ENCODE data around the gene ABHD16B. TPM values are rescaled to one million over a fixed set of nuclear protein-coding genes. Genes with fewer than 3 reads are reported as not detected.

Gene ABHD16B
- not detected in 2 replicates for total RNA-seq

GRCh38 chr20:63861365-63861934 is at the start of gene ABHD16B:
ABHD16B (plus strand) TSS chr20:63861498; CDS start chr20:63861541, 43 bp downstream.

GRCh38 chr20:63830841-63831588 is 30.3 kb upstream of the ABHD16B start, which contains the start of gene ZBTB46:
ZBTB46 (minus strand) TSS chr20:63831264; CDS start chr20:63790757, 40,507 bp downstream.

GRCh38 chr20:63864978-63865640 is 3.8 kb downstream of the ABHD16B start, which contains the start of gene TPD52L2:
TPD52L2 (plus strand) TSS chr20:63865270; CDS start chr20:63865366, 96 bp downstream.

GRCh38 chr20:63894358-63895201 is 33.3 kb downstream of the ABHD16B start, which contains the start of gene DNAJC5:
DNAJC5 (plus strand) TSS chr20:63895126; CDS start chr20:63928346, 33,220 bp downstream.

Other genes starting within 250 kb of the ABHD16B start
- 11.3 and 13.3 TPM in 2 replicates for gene GMEB2, start 234.4 kb upstream of the ABHD16B start, total RNA-seq
- gene STMN3, start 208.1 kb upstream of the ABHD16B start, total RNA-seq: 53.3 and 67.2 TPM in 2 replicates
- gene RTEL1, start 203.2 kb upstream of the ABHD16B start, total RNA-seq: 13.5 and 14.0 TPM in 2 replicates
- 250 and 261 TPM in 2 replicates for gene TNFRSF6B, start 164.8 kb upstream of the ABHD16B start, total RNA-seq
- gene ARFRP1, start 153.5 kb upstream of the ABHD16B start, total RNA-seq: 38.9 and 59.5 TPM in 2 replicates
- 24.1 and 42.7 TPM in 2 replicates for gene ZGPAT, start 153.5 kb upstream of the ABHD16B start, total RNA-seq
- gene LIME1, start 124.8 kb upstream of the ABHD16B start, total RNA-seq: 0.58 and 1.4 TPM in 2 replicates
- gene SLC2A4RG, start 121.7 kb upstream of the ABHD16B start, total RNA-seq: 49.3 and 69.3 TPM in 2 replicates
- 21.1 and 34.3 TPM in 2 replicates for gene ZBTB46, start 30.2 kb upstream of the ABHD16B start, total RNA-seq
- 192 and 206 TPM in 2 replicates for gene TPD52L2, start 3.8 kb downstream of the ABHD16B start, total RNA-seq
- gene DNAJC5, start 33.6 kb downstream of the ABHD16B start, total RNA-seq: 38.6 and 43.4 TPM in 2 replicates
- 23.4 and 27.1 TPM in 2 replicates for gene UCKL1, start 94.9 kb downstream of the ABHD16B start, total RNA-seq
- 7.1 and 8.6 TPM in 2 replicates for gene ZNF512B, start 108.4 kb downstream of the ABHD16B start, total RNA-seq
- 1.4 and 2.1 TPM in 2 replicates for gene SAMD10, start 118.1 kb downstream of the ABHD16B start, total RNA-seq
- 41.5 and 43.6 TPM in 2 replicates for gene PRPF6, start 119.6 kb downstream of the ABHD16B start, total RNA-seq
- gene C20orf204, start 174.7 kb downstream of the ABHD16B start, total RNA-seq: under 0.01 TPM in 1 of 2 replicates, not detected in the other
- gene SOX18, start 188.1 kb downstream of the ABHD16B start, total RNA-seq: 0.29 TPM in 1 of 2 replicates, not detected in the other
- gene TCEA2, start 201.7 kb downstream of the ABHD16B start, total RNA-seq: 4.8 and 17.3 TPM in 2 replicates
- gene RGS19, start 218.0 kb downstream of the ABHD16B start, total RNA-seq: 7.5 and 20.2 TPM in 2 replicates
- gene OPRL1, start 218.6 kb downstream of the ABHD16B start, total RNA-seq: 3.2 and 3.5 TPM in 2 replicates
- gene LKAAEAR1, start 222.9 kb downstream of the ABHD16B start, total RNA-seq: not detected in 2 replicates
- not detected in 2 replicates for gene NPBWR2, start 246.1 kb downstream of the ABHD16B start, total RNA-seq